ENCODE measurements around the gene TTC9C.

The TTC9C gene

GRCh38 chr11:62771144-62772021, 43.1 kb downstream of the TTC9C start, which contains the start of gene TAF6L:
TSS of gene TAF6L (plus strand) at chr11:62771396. CDS start at chr11:62775784, 4,388 bp downstream.
- peak within 1 kb of the TSS; percentile 65 for H3K4me2 ChIP-seq (ENCODE audit: low read depth, low read length, poor library complexity, severe bottlenecking)
- H3K9me2 ChIP-seq (replicated peaks; ENCODE audit: insufficient read depth, low read length): no peaks in the 10 kb centered on the region
- H3K27me3 ChIP-seq (ENCODE audit: low read length): no peaks in the 10 kb centered on the region
- H3K9ac ChIP-seq (ENCODE audit: low read length): peak within 1 kb of the TSS; percentile 75
- H3F3A ChIP-seq (ENCODE audit: insufficient read depth): peaks cover 18% of the 10 kb centered on the region
- no peaks in the 10 kb centered on the region for H4K20me1 ChIP-seq (ENCODE audit: low read depth, low read length)
- H3K27ac ChIP-seq (ENCODE audit: low read depth, low read length): peak within 1 kb of the TSS; percentile 73
- peak within 1 kb of the TSS; percentile 52 for H2AFZ ChIP-seq (ENCODE audit: low read depth, low read length, severe bottlenecking)
- peaks cover 23% of the 10 kb centered on the region for H3K79me2 ChIP-seq (ENCODE audit: insufficient read depth, low read length)
- H3K4me3 ChIP-seq (ENCODE audit: insufficient read depth, low read length, poor library complexity, severe bottlenecking): peak within 1 kb of the TSS; percentile 80
- H3K9me3 ChIP-seq (ENCODE audit: insufficient read depth, low read length): no peaks in the 10 kb centered on the region
- H3K36me3 ChIP-seq (ENCODE audit: low read length): no peaks in the 10 kb centered on the region
- TF ChIP-seq, protein P1, sequence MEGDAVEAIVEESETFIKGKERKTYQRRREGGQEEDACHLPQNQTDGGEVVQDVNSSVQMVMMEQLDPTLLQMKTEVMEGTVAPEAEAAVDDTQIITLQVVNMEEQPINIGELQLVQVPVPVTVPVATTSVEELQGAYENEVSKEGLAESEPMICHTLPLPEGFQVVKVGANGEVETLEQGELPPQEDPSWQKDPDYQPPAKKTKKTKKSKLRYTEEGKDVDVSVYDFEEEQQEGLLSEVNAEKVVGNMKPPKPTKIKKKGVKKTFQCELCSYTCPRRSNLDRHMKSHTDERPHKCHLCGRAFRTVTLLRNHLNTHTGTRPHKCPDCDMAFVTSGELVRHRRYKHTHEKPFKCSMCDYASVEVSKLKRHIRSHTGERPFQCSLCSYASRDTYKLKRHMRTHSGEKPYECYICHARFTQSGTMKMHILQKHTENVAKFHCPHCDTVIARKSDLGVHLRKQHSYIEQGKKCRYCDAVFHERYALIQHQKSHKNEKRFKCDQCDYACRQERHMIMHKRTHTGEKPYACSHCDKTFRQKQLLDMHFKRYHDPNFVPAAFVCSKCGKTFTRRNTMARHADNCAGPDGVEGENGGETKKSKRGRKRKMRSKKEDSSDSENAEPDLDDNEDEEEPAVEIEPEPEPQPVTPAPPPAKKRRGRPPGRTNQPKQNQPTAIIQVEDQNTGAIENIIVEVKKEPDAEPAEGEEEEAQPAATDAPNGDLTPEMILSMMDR (IDR thresholded peaks at IDR 0.05; ENCODE audit: insufficient read depth, low read length, poor library complexity, severe bottlenecking): no peak
- TF ChIP-seq EZH2phosphoT487 (conservative IDR thresholded peaks at IDR 0.05; ENCODE audit: low read length): no peak

DNA sequence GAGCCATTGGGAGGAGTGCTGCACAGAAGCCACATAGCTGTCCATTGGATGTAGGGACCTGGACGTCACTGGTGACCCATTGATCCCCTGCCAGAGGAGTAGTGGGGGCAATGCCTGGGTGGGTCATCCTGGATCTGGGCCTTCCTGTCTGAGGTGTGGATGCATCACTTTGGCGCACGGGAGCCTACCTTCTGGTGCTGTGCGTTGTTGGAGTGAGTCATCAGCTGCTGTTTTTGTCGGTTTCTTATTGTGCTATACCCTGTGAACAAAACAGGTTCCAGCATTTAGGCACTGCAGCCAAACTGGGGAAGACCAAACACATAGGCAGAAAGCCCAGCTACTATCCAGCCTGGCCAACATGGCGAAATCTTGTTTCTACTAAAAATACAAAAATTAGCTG, 46.1 kb downstream of the TTC9C start:
- no peaks in the 10 kb centered on the region for H3K27me3 ChIP-seq (ENCODE audit: low read length)
- no peaks in the 10 kb centered on the region for H3K36me3 ChIP-seq (ENCODE audit: low read length)
- TF ChIP-seq EZH2phosphoT487 (conservative IDR thresholded peaks at IDR 0.05; ENCODE audit: low read length): no peak
- TF ChIP-seq, protein P1 (IDR thresholded peaks at IDR 0.05; ENCODE audit: insufficient read depth, low read length, poor library complexity, severe bottlenecking): no peak
- H3F3A ChIP-seq (ENCODE audit: insufficient read depth): peaks cover 14% of the 10 kb centered on the region
- H3K4me3 ChIP-seq (ENCODE audit: insufficient read depth, low read length, poor library complexity, severe bottlenecking): no peak overlapping the region
- H3K27ac ChIP-seq (ENCODE audit: low read depth, low read length): no peak overlapping the region
- H3K4me2 ChIP-seq (ENCODE audit: low read depth, low read length, poor library complexity, severe bottlenecking): no peak overlapping the region
- no peak overlapping the region for H2AFZ ChIP-seq (ENCODE audit: low read depth, low read length, severe bottlenecking)
- no peaks in the 10 kb centered on the region for H4K20me1 ChIP-seq (ENCODE audit: low read depth, low read length)
- no peaks in the 10 kb centered on the region for H3K9me3 ChIP-seq (ENCODE audit: insufficient read depth, low read length)
- peaks cover 23% of the 10 kb centered on the region for H3K79me2 ChIP-seq (ENCODE audit: insufficient read depth, low read length)
- no peaks in the 10 kb centered on the region for H3K9me2 ChIP-seq (replicated peaks; ENCODE audit: insufficient read depth, low read length)
- H3K9ac ChIP-seq (ENCODE audit: low read length): no peak overlapping the region

DNA sequence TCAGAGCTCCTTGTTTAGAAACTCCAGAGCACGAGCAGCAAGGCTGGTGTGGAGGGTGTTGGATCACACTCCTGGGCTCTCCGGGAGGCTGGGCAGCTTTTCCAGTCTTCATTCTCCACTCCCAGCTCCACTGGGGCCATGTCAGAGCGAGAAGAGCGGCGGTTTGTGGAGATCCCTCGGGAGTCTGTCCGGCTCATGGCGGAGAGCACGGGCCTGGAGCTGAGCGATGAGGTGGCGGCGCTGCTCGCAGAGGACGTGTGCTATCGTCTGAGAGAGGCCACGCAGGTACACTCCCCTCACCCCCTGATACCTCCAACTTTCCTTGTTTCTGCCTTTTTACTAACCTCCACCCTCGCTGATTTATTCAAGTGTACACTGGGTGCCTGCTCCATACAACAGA, 47.4 kb downstream of the TTC9C start:
- Histone ChIP-seq H2AFZ (ENCODE audit: low read depth, low read length, severe bottlenecking) (no peak overlapping the region), H3K9me2 (replicated peaks; ENCODE audit: insufficient read depth, low read length) (no peaks in the 10 kb centered on the region), H3K9ac (ENCODE audit: low read length) (no peak overlapping the region), H3K4me2 (ENCODE audit: low read depth, low read length, poor library complexity, severe bottlenecking) (no peak overlapping the region), H3K27ac (ENCODE audit: low read depth, low read length) (no peak overlapping the region), H3K27me3 (ENCODE audit: low read length) (no peaks in the 10 kb centered on the region), H3K9me3 (ENCODE audit: insufficient read depth, low read length) (no peaks in the 10 kb centered on the region), H3K36me3 (ENCODE audit: low read length) (no peaks in the 10 kb centered on the region), H3K4me3 (ENCODE audit: insufficient read depth, low read length, poor library complexity, severe bottlenecking) (no peak overlapping the region), H4K20me1 (ENCODE audit: low read depth, low read length) (no peaks in the 10 kb centered on the region), H3F3A (ENCODE audit: insufficient read depth) (peaks cover 3% of the 10 kb centered on the region), H3K79me2 (ENCODE audit: insufficient read depth, low read length) (peaks cover 23% of the 10 kb centered on the region)
- TF ChIP-seq EZH2phosphoT487 (conservative IDR thresholded peaks at IDR 0.05; ENCODE audit: low read length): no peak
- TF ChIP-seq, protein P1 (IDR thresholded peaks at IDR 0.05; ENCODE audit: insufficient read depth, low read length, poor library complexity, severe bottlenecking): no peak
